ENCODE data around the gene SARDH.

The SARDH gene

GRCh38 chr9:133715866-133716563 lies 22.1 kb downstream of the SARDH start:
- DNase-seq (ENCODE audit: low read depth): no peak

- DNase-seq (ENCODE audit: low read depth): no peak
Observed at GRCh38 chr9:133715295-133715865, 22.8 kb downstream of the SARDH start.

- no peak for DNase-seq (ENCODE audit: low read depth)
Observed at GRCh38 chr9:133714606-133715294, 23.4 kb downstream of the SARDH start.

GRCh38 chr9:133713960-133714495 lies 24.1 kb downstream of the SARDH start:
- no peak for DNase-seq (ENCODE audit: low read depth)

- DNase-seq (ENCODE audit: low read depth): no peak
Observed at GRCh38 chr9:133713150-133713959, 24.8 kb downstream of the SARDH start.

GRCh38 chr9:133712221-133713100 lies 25.7 kb downstream of the SARDH start:
- DNase-seq (ENCODE audit: low read depth): no peak

- DNase-seq (ENCODE audit: low read depth): no peak
Observed at GRCh38 chr9:133711428-133712220, 26.5 kb downstream of the SARDH start.

- DNase-seq (ENCODE audit: low read depth): no peak
Observed at GRCh38 chr9:133710661-133711427, 27.3 kb downstream of the SARDH start.

- DNase-seq (ENCODE audit: low read depth): no peak
Observed at GRCh38 chr9:133709691-133710571, 28.2 kb downstream of the SARDH start.

- DNase-seq (ENCODE audit: low read depth): no peak
Observed at GRCh38 chr9:133709015-133709611, 29.0 kb downstream of the SARDH start.

GRCh38 chr9:133708246-133709014 lies 29.7 kb downstream of the SARDH start:
- no peak for DNase-seq (ENCODE audit: low read depth)

GRCh38 chr9:133707763-133708245 lies 30.3 kb downstream of the SARDH start:
- no peak for DNase-seq (ENCODE audit: low read depth)

GRCh38 chr9:133707065-133707762 lies 30.9 kb downstream of the SARDH start:
- no peak for DNase-seq (ENCODE audit: low read depth)

- DNase-seq (ENCODE audit: low read depth): no peak
Observed at GRCh38 chr9:133706307-133707050, 31.7 kb downstream of the SARDH start.

GRCh38 chr9:133705576-133705975 lies 32.6 kb downstream of the SARDH start:
- no peak for DNase-seq (ENCODE audit: low read depth)

GRCh38 chr9:133704711-133705181 lies 33.4 kb downstream of the SARDH start:
- DNase-seq (ENCODE audit: low read depth): no peak
